Stimulated activated CD4-positive, alpha-beta T cell treated with anti-CD3 and anti-CD28 coated beads, Interleukin-15, amount 100 ng/mL, for 24 hours (primary cell): ENCODE results near the gene HMSD.
A peak's percentile ranks its signal among the peaks of the same experiment; 100 is the strongest.
"Not testable (repeated sequence)": the region's sequence is repeated elsewhere in the genome, so short reads cannot be mapped to it uniquely, and the experiment has no call there.

ENCODE experiments used
- DNase-seq: peaks from one replicate; pipeline ENCODE4 v3.0.0-alpha.2; 2020

Gene HMSD

GRCh38 chr18:63949068-63949737, at the start of gene HMSD:
TSS of gene HMSD (plus strand) at chr18:63949301. CDS start at chr18:63953456, 4,155 bp downstream.
- peak; percentile 81 for DNase-seq

GRCh38 chr18:63903851-63904570, 45.1 kb upstream of the HMSD start:
- DNase-seq = no peak

GRCh38 chr18:63904694-63905093, 44.4 kb upstream of the HMSD start:
- no peak for DNase-seq

- no peak for DNase-seq
These were observed 43.7 kb upstream of the HMSD start for GRCh38 chr18:63905361-63905760.

- no peak for DNase-seq
These were observed 43.0 kb upstream of the HMSD start for GRCh38 chr18:63906056-63906455.

- DNase-seq = no peak
These were observed 41.4 kb upstream of the HMSD start, which contains the start of gene SERPINB10 for GRCh38 chr18:63907664-63908063. TSS of gene SERPINB10 (plus strand) at chr18:63907958. CDS start at chr18:63915511, 7,553 bp downstream.

- DNase-seq = no peak
These were observed 40.2 kb upstream of the HMSD start for GRCh38 chr18:63908858-63909257.

GRCh38 chr18:63909870-63910269, 39.2 kb upstream of the HMSD start:
- no peak for DNase-seq

- DNase-seq = no peak
These were observed 31.3 kb upstream of the HMSD start for GRCh38 chr18:63917817-63918216.

- DNase-seq = no peak
These were observed 27.1 kb upstream of the HMSD start for GRCh38 chr18:63922049-63922448.

- no peak for DNase-seq
These were observed 24.6 kb upstream of the HMSD start for GRCh38 chr18:63924551-63924950.

- DNase-seq = no peak
These were observed 20.8 kb upstream of the HMSD start for GRCh38 chr18:63928331-63928730.

GRCh38 chr18:63929369-63929768, 19.7 kb upstream of the HMSD start:
- not testable (repeated sequence) for DNase-seq

GRCh38 chr18:63930773-63931354, 18.2 kb upstream of the HMSD start:
- no peak for DNase-seq

- DNase-seq = peak; percentile 79
These were observed 12.8 kb upstream of the HMSD start for GRCh38 chr18:63936156-63936931.

- no peak for DNase-seq
These were observed 12.1 kb upstream of the HMSD start for GRCh38 chr18:63936932-63937393.

- DNase-seq = no peak
These were observed 9.1 kb upstream of the HMSD start for GRCh38 chr18:63940008-63940407.

GRCh38 chr18:63940543-63941050, 8.5 kb upstream of the HMSD start:
- not testable (repeated sequence) for DNase-seq

GRCh38 chr18:63947051-63947790, 1.9 kb upstream of the HMSD start:
- no peak for DNase-seq

GRCh38 chr18:63951302-63951705, 2.2 kb downstream of the HMSD start:
- peak; percentile 59 for DNase-seq

- no peak for DNase-seq
These were observed 4.7 kb downstream of the HMSD start for GRCh38 chr18:63953811-63954210.

GRCh38 chr18:63956755-63957154, 7.7 kb downstream of the HMSD start:
- DNase-seq = no peak
